CD1c-positive myeloid dendritic cell (primary cell): Measurements from ENCODE around the gene SPINK7.
"Not testable (repeated sequence)": the region's sequence is repeated elsewhere in the genome, so short reads cannot be mapped to it uniquely, and the experiment has no call there.

Experiments used
- DNase-seq: peaks from one replicate; pipeline ENCODE4 v3.0.0-alpha.2; 2016; ENCODE audit errors: extremely low spot score

SPINK7 gene

DNA sequence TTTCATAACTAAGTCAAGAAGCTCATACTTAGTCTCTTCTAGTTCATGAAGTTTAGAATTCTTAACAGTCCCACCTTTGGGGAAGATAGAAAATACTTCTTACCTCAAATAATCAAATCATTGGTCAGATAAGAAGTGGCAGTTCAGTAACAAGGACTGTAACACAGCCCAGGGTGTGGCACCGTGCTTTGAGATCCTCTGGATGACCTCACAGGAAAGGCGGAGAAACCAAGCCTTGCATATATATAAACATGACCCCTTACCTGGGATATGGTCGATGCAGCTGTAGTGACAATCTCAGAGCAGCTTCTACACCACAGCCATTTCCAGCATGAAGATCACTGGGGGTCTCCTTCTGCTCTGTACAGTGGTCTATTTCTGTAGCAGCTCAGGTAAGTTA lies at the start of gene SPINK7:
Gene SPINK7, plus strand, starts transcription at position 271 of the 400 bp plus-strand sequence. Its CDS starts 61 bp downstream, at position 332.
- DNase-seq, result no peak

DNA sequence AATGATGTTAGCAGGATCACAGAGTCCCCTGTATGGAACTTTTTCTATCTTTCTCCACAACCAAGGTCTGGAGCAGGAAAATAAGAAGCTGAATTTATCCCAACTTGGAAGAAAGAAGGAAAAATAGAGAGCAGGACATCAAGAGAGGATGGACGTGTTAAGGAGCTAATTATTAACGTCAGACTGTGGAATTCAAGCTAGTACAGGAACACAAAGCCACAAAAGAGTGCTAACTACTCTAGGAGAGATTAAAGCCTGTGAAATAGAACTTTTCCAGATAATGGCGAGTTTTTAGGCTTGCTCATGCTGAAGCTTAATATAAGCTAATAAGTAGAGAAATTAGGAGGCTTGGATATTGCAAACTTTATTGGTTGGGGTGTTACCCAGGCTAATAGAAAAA lies 44.3 kb upstream of the SPINK7 start:
- DNase-seq, result no peak

DNA sequence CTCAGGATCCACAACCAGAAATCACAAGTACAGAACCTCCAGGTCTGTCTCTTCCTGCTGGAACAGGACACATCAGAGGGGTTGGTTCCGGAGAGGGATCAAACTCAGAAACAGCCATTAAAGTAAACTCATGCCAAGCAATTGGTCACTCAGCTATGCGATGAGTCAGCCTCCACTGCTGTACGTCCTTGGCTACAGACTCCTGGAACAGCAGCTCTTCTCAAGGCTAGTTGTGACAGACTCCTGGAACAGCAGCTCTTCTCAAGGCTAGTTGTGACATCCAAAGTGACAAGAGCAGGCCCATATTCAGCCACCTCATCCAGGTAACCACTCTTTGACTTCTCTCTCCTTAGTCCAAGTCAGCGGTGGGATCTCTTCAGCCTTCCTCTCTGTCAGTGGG lies 43.7 kb upstream of the SPINK7 start, which contains the start of gene SPINK13:
Gene SPINK13, plus strand, starts transcription at position 229 of the 400 bp plus-strand sequence. CDS start 1,279 bp downstream, outside the sequence.
- no peak for DNase-seq

DNA sequence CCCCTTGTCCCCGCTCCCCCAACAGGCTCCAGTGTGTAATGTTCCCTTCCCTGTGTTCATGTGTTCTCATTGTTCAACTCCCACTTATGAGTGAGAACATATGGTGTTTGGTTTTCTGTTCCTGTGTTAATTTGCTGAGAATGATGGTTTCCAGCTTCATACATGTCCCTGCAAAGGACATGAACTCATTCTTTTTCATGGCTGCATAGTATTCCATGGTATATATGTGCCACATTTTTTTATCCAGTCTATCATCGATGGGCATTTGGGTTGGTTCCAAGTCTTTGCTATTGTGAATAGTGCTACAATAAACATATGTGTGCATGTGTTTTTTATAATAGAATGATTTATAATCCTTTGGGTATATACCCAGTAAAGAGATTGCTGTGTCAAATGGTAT lies 37.1 kb upstream of the SPINK7 start:
- DNase-seq, result not testable (repeated sequence)

DNA sequence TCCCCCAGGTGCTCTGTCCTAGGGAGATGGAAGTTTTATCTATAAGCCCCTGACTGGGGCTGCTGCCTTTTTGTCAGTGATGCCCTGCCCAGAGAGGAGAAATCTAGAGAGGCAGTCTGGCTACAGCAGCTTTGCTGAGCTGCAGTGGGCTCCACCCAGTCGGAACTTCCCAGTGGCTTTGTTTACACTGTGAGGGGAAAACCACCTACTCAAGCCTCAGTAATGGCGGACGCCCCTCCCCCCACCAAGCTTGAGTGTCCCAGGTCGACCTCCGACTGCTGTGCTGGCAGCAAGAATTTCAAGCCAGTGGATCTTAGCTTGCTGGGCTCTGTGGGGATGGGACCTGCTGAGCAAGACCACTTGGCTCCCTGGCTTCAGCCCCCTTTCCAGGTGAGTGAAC lies 31.3 kb upstream of the SPINK7 start:
- not testable (repeated sequence) for DNase-seq

DNA sequence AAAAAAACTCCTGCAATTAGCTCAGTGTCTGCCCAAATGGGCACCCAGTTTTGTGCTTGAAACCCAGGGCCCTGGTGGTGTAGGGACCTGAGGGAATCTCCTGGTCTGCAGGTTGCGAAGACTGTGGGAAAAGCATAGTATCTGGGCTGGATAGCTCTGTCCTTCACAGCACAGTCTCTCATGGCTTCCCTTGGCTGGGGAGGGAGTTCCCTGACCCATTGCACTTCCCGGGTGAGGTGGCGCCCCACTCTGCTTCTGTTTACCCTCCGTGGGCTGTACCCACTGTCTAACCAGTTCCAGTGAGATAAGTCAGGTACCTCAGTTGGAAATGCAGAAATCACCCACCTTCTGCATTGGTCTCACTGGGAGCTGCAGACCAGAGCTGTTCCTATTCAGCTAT lies 30.9 kb upstream of the SPINK7 start:
- not testable (repeated sequence) for DNase-seq

DNA sequence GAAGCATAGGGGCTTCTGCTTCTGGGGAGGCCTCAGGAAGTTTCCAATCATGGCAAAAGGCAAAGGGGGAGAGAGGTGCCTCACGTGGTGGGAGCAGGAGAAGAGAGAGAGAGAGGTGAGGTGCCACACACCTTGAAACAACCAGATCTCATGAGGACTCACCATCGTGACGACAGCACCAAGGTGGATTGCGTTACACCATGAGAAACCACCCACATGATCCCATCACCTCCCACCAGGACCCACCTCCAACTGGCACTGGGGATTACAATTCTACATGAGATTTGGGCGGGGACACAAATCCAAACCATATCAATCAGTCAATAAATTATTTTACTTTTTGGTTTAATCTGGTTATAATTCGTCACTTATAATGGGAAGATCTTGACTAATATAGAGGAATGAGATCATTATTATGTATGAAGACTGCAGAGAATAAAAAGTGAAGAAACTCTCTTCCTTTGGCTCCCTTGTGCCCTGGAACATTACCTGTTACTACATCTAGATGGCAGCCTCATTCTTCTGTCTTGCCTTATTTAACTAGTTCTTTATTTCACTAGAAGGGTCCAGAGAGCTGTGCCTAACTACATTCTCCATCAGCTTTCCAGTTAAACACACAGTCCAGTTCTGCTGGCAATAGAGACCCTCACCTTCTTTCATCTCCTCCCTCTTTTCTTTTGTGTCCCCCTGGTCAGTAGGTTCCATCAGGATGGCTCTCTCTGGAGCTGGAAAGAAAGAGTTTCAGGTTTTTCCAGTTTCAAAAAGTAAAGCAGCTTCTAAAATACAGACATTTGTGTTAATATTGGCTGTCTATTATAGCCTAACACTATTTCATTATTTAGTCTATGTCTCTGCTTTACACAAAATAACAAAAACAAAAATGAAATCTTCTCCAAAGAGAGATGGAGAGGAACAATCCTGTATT lies 21.7 kb upstream of the SPINK7 start:
- DNase-seq, result peak; percentile 10

DNA sequence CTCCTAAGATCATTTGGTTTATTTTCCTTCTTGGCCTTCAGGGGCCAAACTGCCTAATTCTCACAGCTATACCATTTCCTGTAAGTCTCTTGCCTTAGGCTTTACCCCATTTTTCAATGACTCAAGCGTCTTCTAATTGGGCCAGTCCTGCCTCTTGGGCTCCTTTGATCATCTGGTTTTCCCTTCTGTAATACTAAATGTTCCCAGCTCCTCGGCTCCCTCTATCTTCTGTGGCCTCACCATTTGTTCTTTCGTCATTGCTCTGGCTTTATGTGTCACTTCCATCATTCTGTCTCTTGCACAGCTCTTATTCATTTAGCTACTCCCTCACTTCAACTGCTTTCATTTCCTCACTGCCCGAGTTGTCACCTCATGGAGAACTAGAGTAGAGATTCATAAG lies 14.5 kb upstream of the SPINK7 start:
- DNase-seq, result no peak

DNA sequence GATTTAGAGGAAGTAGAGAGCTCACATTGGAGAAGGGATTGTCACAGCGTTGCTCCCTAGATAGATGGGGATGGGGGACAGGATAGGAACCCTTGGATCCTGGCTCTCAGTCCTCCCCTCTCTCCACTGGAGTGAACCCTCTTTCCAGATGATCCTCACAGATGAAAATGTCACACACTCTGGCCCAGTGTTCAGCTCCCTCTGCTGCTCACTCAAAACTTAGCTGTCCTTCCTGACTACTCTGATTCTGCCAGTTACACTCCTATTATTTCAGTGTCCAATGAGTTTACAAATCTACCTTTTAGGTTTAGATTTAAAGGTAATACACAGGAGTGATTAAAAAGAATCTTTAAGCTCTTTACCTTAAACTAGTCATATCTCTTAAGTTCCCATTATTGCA lies 5.8 kb upstream of the SPINK7 start:
- no peak for DNase-seq

DNA sequence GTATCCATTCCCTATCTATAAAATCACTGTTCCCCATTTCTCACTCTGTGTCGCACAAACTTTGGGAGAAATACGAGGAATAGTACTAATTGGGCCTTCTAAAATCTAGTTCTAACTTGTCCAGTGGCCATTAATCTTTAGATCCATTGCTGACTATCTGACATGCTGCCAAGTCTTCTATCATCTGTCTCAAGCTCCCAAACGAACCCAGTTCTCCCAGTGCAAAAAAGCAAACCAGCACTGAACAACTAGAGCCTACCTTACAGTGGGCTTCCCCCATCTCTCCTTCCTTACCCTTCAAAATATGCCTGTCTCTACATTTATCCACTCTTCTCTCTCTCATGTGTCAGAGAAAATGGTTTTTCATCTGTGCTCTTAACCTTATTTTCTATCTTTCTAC lies 3.2 kb upstream of the SPINK7 start:
- no peak for DNase-seq

DNA sequence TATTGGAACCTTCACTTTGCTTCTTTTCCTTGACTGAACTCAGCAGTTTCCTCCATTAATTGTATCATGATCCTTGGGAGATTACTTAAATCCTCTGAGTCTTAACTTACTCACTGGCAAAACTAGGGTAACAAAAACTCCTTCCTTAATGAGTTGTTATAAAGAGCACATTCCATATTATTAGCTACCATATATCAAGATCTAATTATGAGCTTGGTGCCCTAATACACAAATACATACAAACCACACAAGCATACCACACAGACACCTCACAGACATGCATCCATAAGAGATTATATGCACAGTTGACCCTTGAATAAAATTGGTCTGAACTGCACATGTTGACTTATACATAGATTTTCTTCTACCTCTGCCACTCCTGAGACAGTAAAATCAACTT lies 2.5 kb upstream of the SPINK7 start:
- no peak for DNase-seq

DNA sequence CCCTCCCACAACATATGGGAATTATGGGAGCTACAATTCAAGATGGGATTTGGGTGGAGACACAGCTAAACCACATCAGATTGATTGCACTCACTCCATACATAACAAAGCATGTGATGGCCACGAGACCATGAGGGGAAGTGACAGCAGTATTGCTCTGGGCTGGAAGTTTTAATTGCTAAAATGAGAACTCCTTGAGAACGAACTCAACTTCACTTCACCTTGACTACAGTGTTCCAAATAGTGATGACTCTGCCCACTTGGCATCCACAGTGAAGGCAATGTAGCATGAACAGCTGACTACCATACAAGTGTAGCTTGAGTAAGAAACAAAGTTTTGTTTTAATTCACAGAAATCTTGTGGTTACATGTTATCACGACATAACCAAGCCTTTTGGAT lies 739 bp upstream of the SPINK7 start:
- peak; percentile 8 for DNase-seq

DNA sequence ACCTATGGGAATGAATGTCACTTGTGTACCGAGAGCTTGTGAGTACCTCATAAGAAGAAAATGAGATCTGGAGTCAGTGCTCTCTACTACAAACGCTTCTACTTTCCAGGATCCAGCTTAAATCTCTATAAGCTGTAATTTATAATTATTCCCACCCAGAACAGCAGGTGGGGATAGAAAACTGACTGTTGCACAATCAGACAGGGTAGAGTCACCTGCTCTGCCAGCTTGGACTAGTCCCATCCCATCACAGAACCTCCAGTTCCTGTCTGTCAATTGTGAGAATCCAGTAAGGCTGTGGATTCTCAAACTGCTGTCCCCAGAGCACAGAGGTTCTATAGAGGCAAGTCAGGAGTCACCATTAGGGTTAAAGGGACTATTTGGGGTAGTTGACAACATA lies 2.0 kb downstream of the SPINK7 start:
- no peak for DNase-seq

DNA sequence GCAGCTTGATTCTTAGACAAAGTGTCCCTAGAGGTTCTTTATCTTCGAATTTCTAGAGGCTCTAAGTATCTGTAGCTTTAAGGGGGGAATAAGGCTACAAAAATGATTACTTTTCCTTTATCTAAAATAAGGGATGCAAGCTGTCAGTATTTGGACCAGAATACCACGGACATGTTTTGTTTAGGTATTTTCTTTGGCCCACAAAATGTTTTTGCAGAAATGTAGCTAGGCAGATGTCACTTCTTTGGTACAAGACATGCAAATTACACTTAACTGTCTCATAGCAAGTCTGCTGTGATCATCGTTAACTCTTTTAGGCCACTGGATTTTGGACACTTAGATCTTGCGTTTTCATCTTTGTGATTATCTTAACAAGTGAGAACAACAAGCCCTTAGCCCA lies 2.5 kb downstream of the SPINK7 start:
- DNase-seq, result no peak

DNA sequence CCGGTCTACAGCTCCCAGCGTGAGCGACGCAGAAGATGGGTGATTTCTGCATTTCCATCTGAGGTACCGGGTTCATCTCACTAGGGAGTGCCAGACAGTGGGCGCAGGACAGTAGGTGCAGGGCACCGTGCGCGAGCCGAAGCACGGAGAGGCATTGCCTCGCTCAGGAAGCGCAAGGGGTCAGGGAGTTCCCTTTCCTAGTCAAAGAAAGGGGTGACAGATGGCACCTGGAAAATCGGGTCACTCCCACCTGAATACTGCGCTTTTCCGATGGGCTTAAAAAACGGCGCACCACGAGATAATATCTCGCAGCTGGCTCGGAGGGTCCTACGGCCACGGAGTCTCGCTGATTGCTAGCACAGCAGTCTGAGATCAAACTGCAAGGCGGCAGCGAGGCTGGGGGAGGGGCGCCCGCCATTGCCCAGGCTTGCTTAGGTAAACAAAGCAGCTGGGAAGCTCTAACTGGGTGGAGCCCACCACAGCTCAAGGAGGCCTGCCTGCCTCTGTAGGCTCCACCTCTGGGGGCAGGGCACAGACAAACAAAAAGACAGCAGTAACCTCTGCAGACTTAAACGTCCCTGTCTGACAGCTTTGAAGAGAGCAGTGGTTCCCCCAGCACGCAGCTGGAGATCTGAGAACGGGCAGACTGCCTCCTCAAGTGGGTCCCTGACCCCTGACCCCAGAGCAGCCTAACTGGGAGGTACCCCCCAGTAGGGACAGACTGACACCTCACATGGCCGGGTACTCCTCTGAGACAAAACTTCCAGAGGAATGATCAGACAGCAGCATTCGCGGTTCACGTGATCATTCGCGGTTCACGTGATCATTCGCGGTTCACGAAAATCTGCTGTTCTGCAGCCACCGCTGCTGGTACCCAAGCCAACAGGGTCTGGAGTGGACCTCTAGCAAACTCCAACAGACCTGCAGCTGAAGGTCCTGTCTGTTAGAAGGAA lies 8.1 kb downstream of the SPINK7 start:
- DNase-seq, result not testable (repeated sequence)

DNA sequence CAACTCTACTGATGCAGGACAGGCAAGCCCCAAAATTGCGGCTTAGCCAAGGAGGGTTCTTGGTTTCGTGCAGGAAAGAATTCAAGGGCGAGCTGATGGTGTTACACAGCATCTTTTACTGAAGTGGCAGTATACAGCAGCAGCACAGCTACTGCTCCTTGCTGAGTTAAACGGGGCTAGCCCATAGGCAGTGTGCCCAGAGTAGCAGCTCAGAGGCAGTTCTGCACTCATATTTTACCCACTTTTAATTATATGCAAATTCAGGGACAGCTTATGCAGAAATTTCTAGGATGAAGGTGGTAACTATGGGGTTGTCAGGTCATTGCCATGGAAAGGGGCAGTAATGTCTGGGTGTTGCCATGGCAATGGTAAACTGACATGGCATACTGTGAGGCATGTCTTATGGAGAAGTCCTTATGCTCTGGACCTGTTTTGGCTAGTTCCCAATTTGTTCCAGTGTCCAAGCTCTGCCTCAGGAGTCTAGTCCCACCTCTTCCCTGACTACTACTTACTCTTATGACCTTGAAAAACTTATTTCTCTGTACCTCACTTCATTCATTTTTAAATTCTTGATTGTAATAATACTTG lies 21.1 kb downstream of the SPINK7 start:
- no peak for DNase-seq

DNA sequence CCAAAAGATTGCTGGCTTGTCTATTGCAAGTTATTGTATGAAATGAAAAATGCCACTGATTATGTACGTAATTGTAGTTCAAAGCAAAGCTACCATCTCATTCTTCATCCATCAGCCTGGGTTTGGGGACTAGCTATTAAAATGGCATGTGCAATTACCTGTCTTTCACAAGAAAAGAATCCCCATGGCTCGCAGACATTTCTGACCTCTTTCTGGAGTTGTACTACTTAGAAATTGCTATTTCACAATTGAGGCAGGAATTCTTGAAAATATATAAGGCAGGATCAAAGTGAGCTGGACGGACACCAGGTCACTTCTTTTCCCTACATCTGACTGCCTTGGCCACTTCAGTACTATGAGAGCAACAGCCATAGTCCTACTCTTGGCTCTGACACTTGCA lies 23.0 kb downstream of the SPINK7 start, which contains the start of gene SPINK9:
Gene SPINK9, plus strand, starts transcription at position 301 of the 400 bp plus-strand sequence. Its CDS starts 55 bp downstream, at position 356.
- no peak for DNase-seq

DNA sequence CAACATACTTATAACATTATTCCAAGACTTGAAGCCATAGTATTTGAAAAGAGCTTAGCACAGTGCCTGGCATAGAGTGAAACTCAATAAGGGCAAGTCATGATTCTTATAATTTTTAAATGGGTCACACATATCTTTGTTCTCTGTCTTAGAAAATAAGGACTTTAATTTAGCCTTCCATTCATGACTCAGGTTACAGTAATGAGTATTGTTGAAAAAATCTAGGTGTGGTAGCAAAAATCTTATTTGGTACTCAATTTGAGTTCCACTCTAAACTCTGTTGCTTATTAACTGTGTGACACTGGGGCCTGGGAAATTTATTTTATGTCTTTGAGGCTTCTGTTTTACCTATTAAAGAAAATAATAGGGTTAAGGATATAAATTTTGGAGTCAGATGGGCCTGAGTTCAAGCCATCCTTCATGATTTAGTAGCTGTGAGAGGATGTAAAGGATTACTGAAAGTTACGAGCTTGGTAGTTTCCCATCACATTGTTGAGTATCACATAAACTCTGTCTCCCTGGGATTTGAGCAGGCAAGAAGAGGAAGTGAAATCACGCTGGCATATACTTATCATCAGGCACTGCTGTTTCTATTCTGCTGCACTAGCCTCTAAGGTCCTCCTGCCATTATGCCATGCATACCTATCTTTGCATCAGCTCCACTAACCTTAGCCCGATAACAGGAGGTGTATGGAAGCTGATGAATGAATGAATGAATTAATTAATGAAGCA lies 24.6 kb downstream of the SPINK7 start:
- DNase-seq, result peak; percentile 23

DNA sequence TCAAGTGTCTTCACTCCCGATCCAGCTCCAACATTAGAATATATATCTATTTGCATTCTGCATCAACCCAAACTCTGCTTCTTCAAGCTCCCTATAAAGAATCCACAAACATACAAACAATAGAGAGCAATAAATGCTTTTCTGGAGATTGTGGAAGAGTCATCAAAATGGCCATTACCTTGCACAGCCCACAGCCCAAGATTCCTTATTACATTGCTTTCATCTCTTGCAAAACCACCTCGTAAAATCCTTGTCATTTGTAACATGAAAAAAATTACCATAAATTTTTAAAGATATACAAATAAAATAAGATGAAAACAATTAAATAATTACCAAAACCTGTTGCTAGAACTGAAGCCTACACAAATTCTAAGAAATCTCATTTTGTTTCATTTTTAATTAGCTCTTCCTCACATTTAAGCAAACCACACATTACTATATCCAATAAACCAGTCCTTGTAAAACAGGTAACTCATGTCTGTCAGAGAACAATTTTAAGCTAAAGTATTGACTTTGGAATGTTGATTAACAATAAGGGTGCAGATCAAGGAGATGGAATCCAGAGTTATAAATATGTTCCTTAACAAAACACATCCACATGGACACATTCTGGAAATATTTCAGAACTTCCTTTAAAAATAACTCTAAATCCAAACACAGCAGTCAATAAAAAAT lies 30.3 kb downstream of the SPINK7 start:
- DNase-seq, result no peak

DNA sequence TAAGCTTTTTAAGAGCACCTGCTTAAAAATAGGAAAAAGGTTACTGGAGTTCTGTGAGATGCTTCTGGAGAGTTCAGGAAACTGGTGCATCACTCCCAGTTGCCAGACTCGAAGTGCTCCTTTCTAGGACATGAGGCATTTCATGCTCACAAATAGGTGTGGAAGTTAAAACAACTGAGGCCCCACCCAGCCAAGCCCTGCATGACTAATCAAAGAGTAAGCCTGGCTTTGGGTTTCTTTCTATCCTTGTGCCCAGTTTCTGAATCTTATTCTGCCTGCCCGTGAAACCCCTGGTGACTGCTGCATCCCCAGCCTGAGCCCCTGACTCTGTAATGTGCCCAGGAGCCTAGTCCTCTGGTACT lies 30.8 kb downstream of the SPINK7 start:
- DNase-seq, result no peak
